Cardiac muscle cell (in vitro differentiated cells and primary cell): Measurements from ENCODE around the gene ANKAR. TPM values are rescaled to one million over a fixed set of nuclear protein-coding genes. Genes with fewer than 3 reads are reported as not detected.
A peak's percentile ranks its signal among the peaks of the same experiment; 100 is the strongest.
"Not testable (repeated sequence)": the region's sequence is repeated elsewhere in the genome, so short reads cannot be mapped to it uniquely, and the experiment has no call there.

Source experiments
- DNase-seq, 2 donors: peaks; one replicate each; pipeline versions ENCODE4 v3.0.0 to v3.0.0-alpha.2; 2010 to 2017; ENCODE audit warnings: low read depth in 1 of 2, low spot score in 1 of 2
- H3K27ac ChIP-seq: fragments of 200-600 bp; sonication (generic); 2 replicates; pipeline ENCODE4 v1.5.1; 2016
- H3K27me3 ChIP-seq: fragments of 200-600 bp; sonication (generic); 2 replicates; pipeline ENCODE4 v1.6.0; 2016; ENCODE audit warnings: control low read depth
- H3K36me3 ChIP-seq: fragments of 200-600 bp; sonication (generic); 2 replicates; pipeline ENCODE4 v1.5.1; 2016; ENCODE audit warnings: control low read depth
- H3K4me1 ChIP-seq: fragments of 200-600 bp; sonication (generic); 2 replicates; pipeline ENCODE4 v1.8.1; 2017; ENCODE audit warnings: low read depth, mild to moderate bottlenecking, mixed run types
- H3K4me3 ChIP-seq: fragments of 200-600 bp; sonication (generic); 2 replicates; pipeline ENCODE4 v1.5.1; 2016; ENCODE audit warnings: mild to moderate bottlenecking
- H3K9me3 ChIP-seq: fragments of 200-600 bp; sonication (generic); 2 replicates; pipeline ENCODE4 v1.5.1; 2017; ENCODE audit warnings: low read depth, mild to moderate bottlenecking, control low read depth
- CTCF ChIP-seq: IDR thresholded peaks from 2 replicates; pipeline ENCODE4 v1.5.1; 2012; ENCODE audit warnings: low read depth, mild to moderate bottlenecking, low read length
- polyA plus RNA-seq: library from polyadenylated mRNA; unstranded; fragments of >200 nt; fragmentation: Nextera tagmentation; extraction: Ambion mirVana; gene quantifications from 2 replicates; pipeline ENCODE4 v1.2.1, GENCODE V29; 2016
- total RNA-seq: library from RNA; depleted of rRNA; stranded (reverse); fragments of >200 nt; gene quantifications from 2 replicates; pipeline ENCODE4 v1.2.3, GENCODE V29; 2016

ANKAR gene
- total and polyA plus RNA-seq, 2 experiments from 2014 or later = 1.4 to 5.4 TPM

- Histone ChIP-seq H3K27me3 (no peaks in the 10 kb centered on the region), H3K4me3 (no peak overlapping the region), H3K4me1 (no peaks in the 10 kb centered on the region), H3K27ac (no peak overlapping the region), H3K36me3 (no peaks in the 10 kb centered on the region), H3K9me3 (no peaks in the 10 kb centered on the region)
- DNase-seq = no peak
- TF ChIP-seq CTCF = no peak
Measured at GRCh38 chr2:189651284-189651683, 23.2 kb upstream of the ANKAR start.

GRCh38 chr2:189653464-189653863 lies 21.0 kb upstream of the ANKAR start:
- not testable (repeated sequence) for H3K27me3 ChIP-seq, H3K36me3 ChIP-seq, H3K4me3 ChIP-seq, H3K9me3 ChIP-seq, H3K4me1 ChIP-seq, H3K27ac ChIP-seq, DNase-seq

- Histone ChIP-seq H3K27me3 (no peaks in the 10 kb centered on the region), H3K4me1 (no peaks in the 10 kb centered on the region), H3K27ac (no peak overlapping the region), H3K4me3 (no peak overlapping the region), H3K36me3 (no peaks in the 10 kb centered on the region), H3K9me3 (no peaks in the 10 kb centered on the region)
- no peak for TF ChIP-seq CTCF
- DNase-seq = no peak
Measured at GRCh38 chr2:189654641-189655040, 19.8 kb upstream of the ANKAR start.

GRCh38 chr2:189657867-189658266 lies 16.6 kb upstream of the ANKAR start:
- H3K27ac ChIP-seq = peak overlapping the region; percentile 19
- H3K27me3 ChIP-seq = no peaks in the 10 kb centered on the region
- H3K4me3 ChIP-seq = no peak overlapping the region

GRCh38 chr2:189658306-189659212 lies 15.9 kb upstream of the ANKAR start:
- Histone ChIP-seq H3K27me3 (no peaks in the 10 kb centered on the region), H3K36me3 (no peaks in the 10 kb centered on the region), H3K27ac (peak overlapping the region; percentile 19), H3K4me1 (peaks cover 6% of the 10 kb centered on the region), H3K4me3 (no peak overlapping the region), H3K9me3 (no peaks in the 10 kb centered on the region)
- TF ChIP-seq CTCF = no peak
- DNase-seq = no peak

More at GRCh38 chr2:189657867-189658266, 16.6 kb upstream of the ANKAR start:
- Histone ChIP-seq H3K36me3 (no peaks in the 10 kb centered on the region), H3K4me1 (peaks cover 6% of the 10 kb centered on the region), H3K9me3 (no peaks in the 10 kb centered on the region)
- peak; percentile 68 to 97 for DNase-seq
- no peak for TF ChIP-seq CTCF

GRCh38 chr2:189659734-189660133 lies 14.7 kb upstream of the ANKAR start:
- Histone ChIP-seq H3K4me3 (no peak overlapping the region), H3K36me3 (no peaks in the 10 kb centered on the region), H3K9me3 (no peaks in the 10 kb centered on the region), H3K4me1 (peaks cover 6% of the 10 kb centered on the region), H3K27ac (no peak overlapping the region), H3K27me3 (no peaks in the 10 kb centered on the region)
- no peak for TF ChIP-seq CTCF
- DNase-seq = no peak
